ENCODE measurements around the gene SHE.

GRCh38 chr1:154468535-154469250, 33.5 kb downstream of the SHE start:
- TF ChIP-seq ZNF121 (CRISPR knock-in tag; IDR thresholded peaks at IDR 0.05) (no peak), ATF2 (CRISPR knock-in tag; IDR thresholded peaks at IDR 0.05; ENCODE audit: borderline replicate concordance, low read depth) (no peak), CTCF (IDR thresholded peaks at IDR 0.05) (no peak), NR3C1 (CRISPR knock-in tag; conservative IDR thresholded peaks at IDR 0.05; ENCODE audit: low read depth) (no peak), KAT7 (CRISPR knock-in tag; IDR thresholded peaks at IDR 0.05; ENCODE audit: borderline replicate concordance) (no peak), TCF7 (CRISPR knock-in tag; IDR thresholded peaks at IDR 0.05; ENCODE audit: low read depth) (no peak), ZNF512 (CRISPR knock-in tag; IDR thresholded peaks at IDR 0.05; ENCODE audit: borderline replicate concordance) (no peak), ARID4B (CRISPR knock-in tag; IDR thresholded peaks at IDR 0.05; ENCODE audit: borderline replicate concordance) (no peak), JAZF1 (CRISPR knock-in tag; IDR thresholded peaks at IDR 0.05) (no peak), SP1 (CRISPR knock-in tag; conservative IDR thresholded peaks at IDR 0.05) (no peak), ZBTB21 (CRISPR knock-in tag; IDR thresholded peaks at IDR 0.05; ENCODE audit: borderline replicate concordance) (no peak), PREB (CRISPR knock-in tag; IDR thresholded peaks at IDR 0.05; ENCODE audit: borderline replicate concordance) (no peak), ZSCAN18 (CRISPR knock-in tag; IDR thresholded peaks at IDR 0.05) (no peak)
